Measurements from ENCODE around the gene RNF157.

DNA sequence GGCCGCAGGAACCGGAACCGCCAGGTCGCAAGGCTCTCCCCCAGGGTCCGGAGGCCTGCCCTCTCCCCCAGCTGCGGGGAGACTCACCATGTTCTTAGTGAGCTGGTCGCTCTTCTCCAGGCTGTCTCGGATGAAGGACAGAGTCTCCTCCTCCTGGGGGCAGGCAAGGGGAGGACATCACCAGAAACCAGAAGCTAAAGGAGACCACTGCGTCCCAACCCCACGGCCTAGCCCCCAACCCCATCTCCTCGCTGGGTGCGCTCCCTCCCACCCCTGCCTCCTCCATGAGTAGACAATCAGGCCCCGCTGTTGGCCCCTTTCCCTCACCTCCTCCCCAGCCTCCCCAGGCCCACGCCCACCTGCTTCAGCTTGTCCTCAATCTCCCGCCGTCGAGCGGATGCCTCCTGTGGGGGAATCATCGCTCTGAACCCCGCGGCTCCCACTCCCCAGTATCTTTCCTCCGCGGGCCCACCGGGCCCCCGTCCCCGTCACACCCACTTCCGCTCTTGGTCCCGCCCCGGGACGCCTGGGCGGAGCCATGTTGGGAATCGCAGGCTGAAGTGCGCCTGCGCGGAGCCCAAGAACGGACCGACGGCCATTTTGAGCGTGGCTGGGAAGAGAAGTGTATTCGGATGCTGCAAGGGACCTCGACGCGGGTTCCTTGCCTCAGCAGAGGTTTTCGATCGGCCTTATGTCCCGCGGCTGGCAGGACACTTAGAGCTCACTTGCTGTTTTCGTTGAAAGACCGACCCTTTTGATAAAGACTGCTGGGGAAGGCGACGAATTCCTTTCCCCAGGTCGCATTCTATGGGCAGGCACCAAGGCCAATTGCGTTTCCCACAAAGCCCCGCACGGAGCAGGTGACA, 136.8 kb downstream of the RNF157 start, which contains the start of gene EXOC7:
- TF ChIP-seq CTCF (conservative IDR thresholded peaks at IDR 0.05) (no peak), ZFX (IDR thresholded peaks at IDR 0.05) (peak; percentile 64; the same call in 1 of the 2 replicates)
